ENCODE results near the gene ASB10.

DNA sequence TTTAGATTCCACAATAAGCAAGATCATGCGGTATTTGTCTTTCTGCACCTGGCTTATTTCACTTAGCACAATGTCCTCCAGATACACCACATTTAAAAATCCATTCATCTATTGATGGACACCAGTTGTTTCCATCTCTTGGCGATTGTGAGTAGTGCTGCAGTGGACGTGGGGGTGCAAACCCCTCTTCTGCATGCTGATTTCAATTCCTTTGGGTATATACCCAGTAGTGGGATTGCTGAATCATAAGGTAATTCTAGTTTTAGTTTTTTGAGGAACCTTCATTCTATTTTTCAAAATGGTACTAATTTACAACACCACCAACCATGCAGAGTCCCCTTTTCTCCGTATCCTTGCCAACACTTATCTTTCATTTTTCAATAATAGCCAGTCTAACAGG lies 2.0 kb upstream of the ASB10 start:
- TF ChIP-seq POLR2AphosphoS5 (IDR thresholded peaks at IDR 0.05): no peak
- TF ChIP-seq, protein P1, sequence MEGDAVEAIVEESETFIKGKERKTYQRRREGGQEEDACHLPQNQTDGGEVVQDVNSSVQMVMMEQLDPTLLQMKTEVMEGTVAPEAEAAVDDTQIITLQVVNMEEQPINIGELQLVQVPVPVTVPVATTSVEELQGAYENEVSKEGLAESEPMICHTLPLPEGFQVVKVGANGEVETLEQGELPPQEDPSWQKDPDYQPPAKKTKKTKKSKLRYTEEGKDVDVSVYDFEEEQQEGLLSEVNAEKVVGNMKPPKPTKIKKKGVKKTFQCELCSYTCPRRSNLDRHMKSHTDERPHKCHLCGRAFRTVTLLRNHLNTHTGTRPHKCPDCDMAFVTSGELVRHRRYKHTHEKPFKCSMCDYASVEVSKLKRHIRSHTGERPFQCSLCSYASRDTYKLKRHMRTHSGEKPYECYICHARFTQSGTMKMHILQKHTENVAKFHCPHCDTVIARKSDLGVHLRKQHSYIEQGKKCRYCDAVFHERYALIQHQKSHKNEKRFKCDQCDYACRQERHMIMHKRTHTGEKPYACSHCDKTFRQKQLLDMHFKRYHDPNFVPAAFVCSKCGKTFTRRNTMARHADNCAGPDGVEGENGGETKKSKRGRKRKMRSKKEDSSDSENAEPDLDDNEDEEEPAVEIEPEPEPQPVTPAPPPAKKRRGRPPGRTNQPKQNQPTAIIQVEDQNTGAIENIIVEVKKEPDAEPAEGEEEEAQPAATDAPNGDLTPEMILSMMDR (IDR thresholded peaks at IDR 0.05): no peak
